ENCODE results near the gene VPS37D. TPM values are rescaled to one million over a fixed set of nuclear protein-coding genes. Genes with fewer than 3 reads are reported as not detected.

VPS37D gene
- total RNA-seq, 1 donor from 2014 or later = 6.6 TPM

GRCh38 chr7:73628504-73628903, 39.1 kb upstream of the VPS37D start:
- DNase-seq (ENCODE audit: low spot score) = no peak
- Mint-ChIP-seq H3K27ac (ENCODE audit: unreplicated experiment) (no peak overlapping the region), H3K4me3 (ENCODE audit: unreplicated experiment) (no peak overlapping the region), H3K36me3 (ENCODE audit: low read depth) (no peaks in the 10 kb centered on the region), H3K9me3 (ENCODE audit: low read depth) (no peaks in the 10 kb centered on the region), H3K4me1 (ENCODE audit: low read depth) (peaks cover 3% of the 10 kb centered on the region), H3K27me3 (ENCODE audit: low read depth) (peaks cover 21% of the 10 kb centered on the region)
- no peak for TF ChIP-seq CTCF (IDR thresholded peaks at IDR 0.05)

- H3K27me3 Mint-ChIP-seq (ENCODE audit: low read depth) = peaks cover 18% of the 10 kb centered on the region
- TF ChIP-seq CTCF (IDR thresholded peaks at IDR 0.05) = no peak
- H3K36me3 Mint-ChIP-seq (ENCODE audit: low read depth) = no peaks in the 10 kb centered on the region
These were observed 36.1 kb upstream of the VPS37D start for GRCh38 chr7:73631558-73631957.

GRCh38 chr7:73633323-73633722, 34.3 kb upstream of the VPS37D start:
- Mint-ChIP-seq H3K27me3 (ENCODE audit: low read depth) (peaks cover 9% of the 10 kb centered on the region), H3K27ac (ENCODE audit: unreplicated experiment) (no peak overlapping the region), H3K4me1 (ENCODE audit: low read depth) (peaks cover 22% of the 10 kb centered on the region), H3K9me3 (ENCODE audit: low read depth) (no peaks in the 10 kb centered on the region), H3K36me3 (ENCODE audit: low read depth) (no peaks in the 10 kb centered on the region), H3K4me3 (ENCODE audit: unreplicated experiment) (no peak overlapping the region)
- no peak for TF ChIP-seq CTCF (IDR thresholded peaks at IDR 0.05)
- DNase-seq (ENCODE audit: low spot score) = no peak

More at GRCh38 chr7:73631558-73631957, 36.1 kb upstream of the VPS37D start:
- Mint-ChIP-seq H3K9me3 (ENCODE audit: low read depth) (no peaks in the 10 kb centered on the region), H3K4me3 (ENCODE audit: unreplicated experiment) (no peak overlapping the region), H3K4me1 (ENCODE audit: low read depth) (peaks cover 19% of the 10 kb centered on the region), H3K27ac (ENCODE audit: unreplicated experiment) (no peak overlapping the region)
- no peak for DNase-seq (ENCODE audit: low spot score)

- Mint-ChIP-seq H3K9me3 (ENCODE audit: low read depth) (no peaks in the 10 kb centered on the region), H3K27me3 (ENCODE audit: low read depth) (peaks cover 4% of the 10 kb centered on the region), H3K36me3 (ENCODE audit: low read depth) (no peaks in the 10 kb centered on the region), H3K4me3 (ENCODE audit: unreplicated experiment) (no peak overlapping the region), H3K27ac (ENCODE audit: unreplicated experiment) (no peak overlapping the region), H3K4me1 (ENCODE audit: low read depth) (peaks cover 22% of the 10 kb centered on the region)
- no peak for TF ChIP-seq CTCF (IDR thresholded peaks at IDR 0.05)
- DNase-seq (ENCODE audit: low spot score) = no peak
These were observed 33.8 kb upstream of the VPS37D start for GRCh38 chr7:73633844-73634243.

GRCh38 chr7:73635428-73636200, 32.0 kb upstream of the VPS37D start:
- H3K4me1 Mint-ChIP-seq (ENCODE audit: low read depth) = peaks cover 22% of the 10 kb centered on the region
- no peaks in the 10 kb centered on the region for H3K27me3 Mint-ChIP-seq (ENCODE audit: low read depth)
- H3K4me3 Mint-ChIP-seq (ENCODE audit: unreplicated experiment) = no peak overlapping the region
- H3K9me3 Mint-ChIP-seq (ENCODE audit: low read depth) = no peaks in the 10 kb centered on the region
- no peak for DNase-seq (ENCODE audit: low spot score)
- H3K36me3 Mint-ChIP-seq (ENCODE audit: low read depth) = no peaks in the 10 kb centered on the region
- no peak for TF ChIP-seq CTCF (IDR thresholded peaks at IDR 0.05)
- H3K27ac Mint-ChIP-seq (ENCODE audit: unreplicated experiment) = no peak overlapping the region

All from chondrocyte (in vitro differentiated cells).